Body of pancreas (tissue), 4 donors: ENCODE results near the gene CDC42EP3. TPM values are rescaled to one million over a fixed set of nuclear protein-coding genes. Genes with fewer than 3 reads are reported as not detected.

Source experiments
- ATAC-seq: fragments of 150-250 bp; one replicate; pipeline ENCODE4 v1.9.1; 2016
- DNase-seq, 4 donors: peaks; one replicate each; pipeline ENCODE4 v3.0.0-alpha.2; 2019
- H3K27ac ChIP-seq, 4 donors: fragments of 200-600 bp; sonication (generic); 1 replicate in 3 of 4; 2 replicates in 1 of 4; pipeline versions ENCODE4 v1.5.1 to v1.6.1; 2016 to 2019; ENCODE audit warnings: mild to moderate bottlenecking in 1 of 4, mixed read lengths in 1 of 4, moderate library complexity in 1 of 4
- H3K27me3 ChIP-seq, 2 donors: fragments of 200-600 bp; sonication (generic); one replicate each; pipeline ENCODE4 v1.6.0; 2016; ENCODE audit warnings: mild to moderate bottlenecking in 1 of 2
- H3K36me3 ChIP-seq, 2 donors: fragments of 200-600 bp; sonication (generic); replicated peaks in 1 of 2; 2 replicates each; pipeline ENCODE4 v1.5.1; 2016; ENCODE audit warnings: low read depth in 2 of 2; ENCODE audit not compliant: insufficient read depth in 1 of 2
- H3K4me1 ChIP-seq: fragments of 200-600 bp; sonication (generic); one replicate; pipeline ENCODE4 v1.6.0; 2016
- H3K4me3 ChIP-seq, 2 donors: fragments of 200-600 bp; sonication (generic); 1 replicate in 1 of 2; 2 replicates in 1 of 2; pipeline ENCODE4 v1.5.1; 2016 to 2019
- H3K9me3 ChIP-seq, 3 donors: fragments of 200-600 bp; sonication (generic); 1 replicate in 2 of 3; 2 replicates in 1 of 3; pipeline ENCODE4 v1.5.1; 2016
- CTCF ChIP-seq, 7 experiments: fragments of 450-650 bp in 4 of 7; fragments of 200-600 bp in 3 of 7; sonication (generic) in 3 of 7; IDR thresholded peaks; one replicate each; pipeline ENCODE4 v1.5.1; 2016 to 2019; ENCODE audit warnings: antibody characterized with exemption in 7 of 7
- POLR2A ChIP-seq, 3 donors: fragments of 450-650 bp; IDR thresholded peaks; one replicate each; pipeline ENCODE4 v1.6.1; 2016; ENCODE audit warnings: antibody characterized with exemption in 3 of 3, mild to moderate bottlenecking in 2 of 3
- WGBS, 2 donors: methylation state at CpG; one replicate each; pipeline ENCODE4 v1.1.5; 2017; 5-methylcytosine and 5-hydroxymethylcytosine counted together
- intact Hi-C: fragments of 100-400 bp; cut with DNase I; formaldehyde crosslinking; loops from one replicate; pipeline ENCODE4 v1.15.1; 2023
- total RNA-seq, 2 donors: library from RNA; depleted of rRNA; stranded (reverse); fragments of >200 nt; gene quantifications; one replicate each; pipeline ENCODE4 v1.1.0, GENCODE V29; 2016

The CDC42EP3 gene
- total RNA-seq, 2 donors from 2014 or later = 5.3 to 7.8 TPM

GRCh38 chr2:37648331-37649011, 23.0 kb downstream of the CDC42EP3 start:
- WGBS, 2 donors = 63 to 90% methylated on average over 9 of the region's 9 CpGs
- no peaks in the 10 kb centered on the region for H3K36me3 ChIP-seq
- peak in 3 of 4 donors; percentile 30 to 65 (median 38) for DNase-seq
- TF ChIP-seq CTCF (IDR thresholded peaks at IDR 0.05) (peak in 1 of 7 experiments; percentile 15), POLR2A (IDR thresholded peaks at IDR 0.05) (no peak)
- H3K4me3 ChIP-seq = no peak overlapping the region
- peak; percentile 67 for ATAC-seq
- H3K27ac ChIP-seq = peak overlapping the region in 2 of 4 donors; percentile 14 to 52
- H3K9me3 ChIP-seq = no peaks in the 10 kb centered on the region
- H3K27me3 ChIP-seq = no peaks in the 10 kb centered on the region
- intact Hi-C loops = no loop called here
- peaks cover 14% of the 10 kb centered on the region for H3K4me1 ChIP-seq

DNA sequence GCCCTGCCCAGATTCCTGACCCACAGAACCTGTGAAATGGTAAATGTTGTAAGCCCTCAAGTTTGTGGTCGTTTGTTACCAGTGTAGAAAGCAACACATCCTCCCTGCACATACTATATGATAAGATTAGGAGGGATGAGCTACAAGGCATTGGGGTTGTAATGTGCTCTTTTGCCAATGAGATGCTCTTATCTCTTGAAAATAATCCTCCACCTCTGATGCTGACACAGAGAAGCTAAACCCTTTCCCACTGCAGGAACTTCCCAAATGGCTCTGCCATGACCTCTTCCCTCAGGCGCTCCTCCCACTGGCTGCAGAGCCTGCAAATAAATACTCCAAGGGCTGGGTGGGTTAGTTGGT, 23.5 kb downstream of the CDC42EP3 start:
- intact Hi-C loops = no loop called here
- TF ChIP-seq POLR2A (IDR thresholded peaks at IDR 0.05) (no peak), CTCF (IDR thresholded peaks at IDR 0.05) (no peak)
- whole genome bisulfite sequencing, 2 donors = 76 to 91% methylated on average over 2 of the region's 2 CpGs
- Histone ChIP-seq H3K27me3 (no peaks in the 10 kb centered on the region), H3K36me3 (no peaks in the 10 kb centered on the region), H3K9me3 (no peaks in the 10 kb centered on the region), H3K4me1 (peaks cover 9% of the 10 kb centered on the region), H3K27ac (peak overlapping the region in 1 of 4 donors; percentile 52), H3K4me3 (no peak overlapping the region)
- no peak for DNase-seq
- no peak for ATAC-seq

- H3K27ac ChIP-seq = no peak overlapping the region
Observed at GRCh38 chr2:37645836-37646235, 25.6 kb downstream of the CDC42EP3 start.

DNA sequence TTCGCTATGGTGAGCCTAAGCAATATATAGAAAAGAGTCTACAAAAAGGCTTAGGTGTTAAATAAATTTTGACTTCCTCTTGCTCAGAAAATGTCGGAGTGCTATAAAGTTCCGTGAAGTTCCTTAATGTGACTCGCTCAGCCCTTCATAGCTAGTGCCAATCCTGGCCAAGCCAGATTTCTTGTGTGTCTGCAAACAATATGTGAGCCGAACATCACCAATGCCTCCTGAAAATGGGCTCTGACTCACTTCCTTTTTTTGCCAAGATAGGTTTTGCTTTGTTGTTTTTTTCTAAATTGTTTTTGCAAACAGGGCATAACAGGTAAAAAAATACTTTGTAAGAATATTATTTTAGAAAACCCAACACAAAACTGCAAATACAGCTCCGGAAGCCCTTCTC, 26.1 kb downstream of the CDC42EP3 start:
- Histone ChIP-seq H3K4me1 (no peaks in the 10 kb centered on the region), H3K27me3 (no peaks in the 10 kb centered on the region), H3K4me3 (no peak overlapping the region), H3K9me3 (no peaks in the 10 kb centered on the region), H3K27ac (no peak overlapping the region), H3K36me3 (no peaks in the 10 kb centered on the region)
- WGBS, 2 donors = 83 to 93% methylated on average over 6 of the region's 6 CpGs
- no peak for DNase-seq
- ATAC-seq = no peak
- intact Hi-C loops = no loop called here
- no peak for TF ChIP-seq CTCF (IDR thresholded peaks at IDR 0.05)

More at GRCh38 chr2:37645836-37646235, 25.6 kb downstream of the CDC42EP3 start:
- Histone ChIP-seq H3K4me1 (no peaks in the 10 kb centered on the region), H3K4me3 (no peak overlapping the region), H3K36me3 (no peaks in the 10 kb centered on the region), H3K9me3 (no peaks in the 10 kb centered on the region), H3K27me3 (no peaks in the 10 kb centered on the region)
- WGBS, 2 donors = 93 to 98% methylated on average over 9 of the region's 9 CpGs
- intact Hi-C loops = no loop called here
- no peak for ATAC-seq
- DNase-seq = no peak
- no peak for TF ChIP-seq POLR2A (IDR thresholded peaks at IDR 0.05)
- TF ChIP-seq CTCF (IDR thresholded peaks at IDR 0.05) = no peak

- DNase-seq (no peak), ATAC-seq (no peak)
- WGBS, 2 donors = 86 to 89% methylated on average over 5 of the region's 5 CpGs
- no peak for TF ChIP-seq POLR2A (IDR thresholded peaks at IDR 0.05)
- Histone ChIP-seq H3K4me3 (no peak overlapping the region), H3K4me1 (no peaks in the 10 kb centered on the region), H3K9me3 (no peaks in the 10 kb centered on the region), H3K27ac (no peak overlapping the region), H3K36me3 (no peaks in the 10 kb centered on the region), H3K27me3 (no peaks in the 10 kb centered on the region)
- intact Hi-C loops = no loop called here
Observed at GRCh38 chr2:37644191-37644590, 27.3 kb downstream of the CDC42EP3 start.
